GM12872 (cell line): Measurements from ENCODE around the gene DNAJC13.

Source experiments
- CTCF ChIP-seq: IDR thresholded peaks from 3 replicates; pipeline ENCODE4 v1.5.1; 2011; ENCODE audit warnings: low read depth, mild to moderate bottlenecking, low read length, moderate library complexity; ENCODE audit not compliant: insufficient read depth

Gene DNAJC13

GRCh38 chr3:132504375-132504933 lies 87.2 kb downstream of the DNAJC13 start:
- no peak for TF ChIP-seq CTCF

- TF ChIP-seq CTCF = no peak
Measured at GRCh38 chr3:132507657-132508056, 90.4 kb downstream of the DNAJC13 start.

- TF ChIP-seq CTCF = no peak
Measured at GRCh38 chr3:132509096-132509495, 91.8 kb downstream of the DNAJC13 start.

GRCh38 chr3:132509506-132509905 lies 92.2 kb downstream of the DNAJC13 start:
- no peak for TF ChIP-seq CTCF

- TF ChIP-seq CTCF = no peak
Measured at GRCh38 chr3:132513057-132513456, 95.8 kb downstream of the DNAJC13 start.

GRCh38 chr3:132517311-132517710 lies 100.0 kb downstream of the DNAJC13 start:
- no peak for TF ChIP-seq CTCF

GRCh38 chr3:132519914-132520313 lies 102.6 kb downstream of the DNAJC13 start:
- no peak for TF ChIP-seq CTCF

- no peak for TF ChIP-seq CTCF
Measured at GRCh38 chr3:132521901-132522300, 104.6 kb downstream of the DNAJC13 start.
